ENCODE results near the gene HOMER3. TPM values are rescaled to one million over a fixed set of nuclear protein-coding genes. Genes with fewer than 3 reads are reported as not detected.
"Not testable (repeated sequence)": the region's sequence is repeated elsewhere in the genome, so short reads cannot be mapped to it uniquely, and the experiment has no call there.

HOMER3 gene
- total RNA-seq, 2 experiments from 2014 or later = not detected

DNA sequence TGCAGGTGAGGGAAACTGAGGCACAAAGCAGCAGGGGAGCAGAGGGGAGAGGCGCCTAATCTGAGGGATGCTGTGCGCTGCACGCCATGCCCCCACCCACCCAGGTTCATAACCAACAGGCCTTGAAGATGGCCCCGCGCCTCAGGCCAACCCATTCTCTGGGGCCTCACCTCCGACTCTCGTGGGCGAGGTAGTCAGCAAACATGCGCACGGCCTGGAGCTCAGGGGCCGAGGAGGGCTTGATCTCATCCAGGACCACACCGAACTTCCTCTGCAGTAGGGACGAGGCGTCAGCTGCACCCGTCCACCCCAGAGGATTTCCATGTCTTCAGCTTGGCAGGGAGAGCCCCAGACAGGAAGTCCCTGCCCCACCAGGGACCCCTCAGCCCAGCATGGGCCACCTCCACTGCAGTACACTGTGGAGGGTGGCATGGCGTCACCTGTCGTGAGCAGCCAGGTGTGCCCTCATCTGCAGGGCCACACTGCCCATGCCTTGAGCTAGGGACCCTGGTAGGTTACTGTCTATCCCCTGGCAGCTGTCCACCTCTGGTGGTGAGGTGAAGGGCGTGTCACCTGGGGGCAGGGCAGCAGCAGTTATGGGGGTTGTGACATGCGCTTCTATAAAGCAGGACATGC lies 30.1 kb downstream of the HOMER3 start:
- Mint-ChIP-seq H3K27ac (no peak overlapping the region), H3K4me3 (no peak overlapping the region), H3K9me3 (no peaks in the 10 kb centered on the region), H3K4me1 (peaks cover 7% of the 10 kb centered on the region), H3K27me3 (no peaks in the 10 kb centered on the region), H3K36me3 (ENCODE audit: low read depth) (peaks cover 29% of the 10 kb centered on the region)
- ChIA-PET CTCF (no interaction called here), POLR2A (interaction anchor here (1.0 kb wide), 1 partner anchor 8 kb away, joined by 3 read pairs; the partner anchor contains the start of genes COPE and DDX49)
- DNase-seq = no peak

DNA sequence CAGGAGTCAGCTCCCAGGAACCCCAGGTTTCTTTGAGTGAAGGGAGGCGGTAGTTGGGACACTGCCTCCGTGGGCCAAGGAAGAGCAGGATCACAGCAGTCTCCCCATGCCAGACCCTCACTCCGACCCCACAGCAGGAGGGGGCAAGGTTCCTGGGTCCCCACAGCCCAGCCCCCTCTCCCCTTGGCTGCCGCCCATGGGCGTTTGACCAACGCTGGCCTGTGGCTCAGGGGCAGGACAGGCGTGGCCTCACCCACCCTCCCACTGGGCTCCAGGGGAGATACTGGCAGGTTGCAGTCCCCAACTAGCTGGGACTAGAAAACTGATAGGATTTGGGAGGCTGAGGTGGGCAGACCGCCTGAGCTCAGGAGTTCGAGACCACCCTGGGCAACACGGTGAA lies 31.0 kb downstream of the HOMER3 start:
- POLR2A ChIA-PET = interaction anchor here (1.3 kb wide), 1 partner anchor 9 kb away, joined by 7 read pairs; the partner anchor contains the start of genes COPE and DDX49
- peaks cover 25% of the 10 kb centered on the region for H3K36me3 Mint-ChIP-seq (ENCODE audit: low read depth)

GRCh38 chr19:18908917-18909619 lies 31.9 kb downstream of the HOMER3 start:
- peaks cover 24% of the 10 kb centered on the region for H3K36me3 Mint-ChIP-seq (ENCODE audit: low read depth)
- H3K9me3 Mint-ChIP-seq = no peaks in the 10 kb centered on the region
- CTCF ChIA-PET = interaction anchor here (1.3 kb wide), 1 partner anchor 62 kb away, joined by 3 read pairs; no protein-coding TSS in a partner anchor

More for the DNA sequence above, 31.0 kb downstream of the HOMER3 start:
- no peak overlapping the region for H3K27ac Mint-ChIP-seq
- H3K4me1 Mint-ChIP-seq = peaks cover under 1% of the 10 kb centered on the region
- no peak overlapping the region for H3K4me3 Mint-ChIP-seq
- CTCF ChIA-PET = no interaction called here
- DNase-seq = no peak
- H3K27me3 Mint-ChIP-seq = no peaks in the 10 kb centered on the region
- no peaks in the 10 kb centered on the region for H3K9me3 Mint-ChIP-seq

GRCh38 chr19:18906605-18907519 lies 34.2 kb downstream of the HOMER3 start:
- Mint-ChIP-seq H3K4me1 (no peaks in the 10 kb centered on the region), H3K27me3 (no peaks in the 10 kb centered on the region), H3K4me3 (no peak overlapping the region), H3K27ac (no peak overlapping the region), H3K9me3 (no peaks in the 10 kb centered on the region), H3K36me3 (ENCODE audit: low read depth) (peaks cover 13% of the 10 kb centered on the region)
- ChIA-PET CTCF (no interaction called here), POLR2A (interaction anchor here (0.9 kb wide), 1 partner anchor 11 kb away, joined by 4 read pairs; no protein-coding TSS in a partner anchor)
- DNase-seq = no peak

More at GRCh38 chr19:18908917-18909619, 31.9 kb downstream of the HOMER3 start:
- POLR2A ChIA-PET = interaction anchor here (1.2 to 1.3 kb wide), 2 partner anchors 8 to 10 kb away, joined by 3 to 7 read pairs; partner anchors contain the start of genes COPE and DDX49
- H3K27ac Mint-ChIP-seq = no peak overlapping the region
- no peak overlapping the region for H3K4me3 Mint-ChIP-seq
- no peaks in the 10 kb centered on the region for H3K4me1 Mint-ChIP-seq
- DNase-seq = no peak
- no peaks in the 10 kb centered on the region for H3K27me3 Mint-ChIP-seq

GRCh38 chr19:18905513-18906236 lies 35.3 kb downstream of the HOMER3 start:
- Mint-ChIP-seq H3K27ac (no peak overlapping the region), H3K4me1 (no peaks in the 10 kb centered on the region), H3K36me3 (ENCODE audit: low read depth) (peaks cover 13% of the 10 kb centered on the region), H3K27me3 (no peaks in the 10 kb centered on the region), H3K4me3 (no peak overlapping the region), H3K9me3 (no peaks in the 10 kb centered on the region)
- ChIA-PET CTCF (no interaction called here), POLR2A (interaction anchor here (0.9 kb wide), 1 partner anchor 12 kb away, joined by 4 read pairs; no protein-coding TSS in a partner anchor)
- DNase-seq = no peak

DNA sequence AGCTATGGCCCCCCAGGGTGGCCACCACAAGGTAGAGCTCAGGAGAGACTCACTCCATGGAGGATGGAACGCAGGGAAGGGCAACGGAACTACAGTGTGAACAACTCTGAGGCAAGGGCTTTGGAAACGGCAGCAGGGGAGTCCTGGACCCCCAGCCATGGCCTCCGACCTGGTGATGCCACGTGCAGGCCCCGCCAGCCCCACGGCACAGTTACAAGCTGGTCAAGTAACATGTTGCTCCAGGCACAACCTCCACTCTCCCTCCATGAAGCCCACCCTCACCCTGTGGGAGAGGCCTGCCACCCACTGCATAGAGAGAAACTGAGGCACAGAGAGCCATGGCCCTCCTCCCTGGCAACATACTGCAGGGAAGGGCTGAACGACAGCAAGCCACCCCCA lies 36.0 kb downstream of the HOMER3 start:
- Mint-ChIP-seq H3K4me1 (no peaks in the 10 kb centered on the region), H3K27ac (no peak overlapping the region), H3K36me3 (ENCODE audit: low read depth) (peaks cover 13% of the 10 kb centered on the region), H3K4me3 (no peak overlapping the region), H3K9me3 (no peaks in the 10 kb centered on the region), H3K27me3 (no peaks in the 10 kb centered on the region)
- DNase-seq = no peak
- POLR2A ChIA-PET = no interaction called here
- CTCF ChIA-PET = no interaction called here

- Mint-ChIP-seq H3K36me3 (ENCODE audit: low read depth) (peaks cover 9% of the 10 kb centered on the region), H3K4me3 (no peak overlapping the region), H3K27me3 (no peaks in the 10 kb centered on the region), H3K27ac (no peak overlapping the region), H3K4me1 (no peaks in the 10 kb centered on the region), H3K9me3 (no peaks in the 10 kb centered on the region)
- ChIA-PET CTCF (no interaction called here), POLR2A (no interaction called here)
- no peak for DNase-seq
These were observed 36.5 kb downstream of the HOMER3 start for GRCh38 chr19:18904334-18905057.

GRCh38 chr19:18903156-18904037 lies 37.6 kb downstream of the HOMER3 start:
- Mint-ChIP-seq H3K27ac (no peak overlapping the region), H3K4me1 (no peaks in the 10 kb centered on the region), H3K4me3 (no peak overlapping the region), H3K27me3 (no peaks in the 10 kb centered on the region), H3K9me3 (no peaks in the 10 kb centered on the region), H3K36me3 (ENCODE audit: low read depth) (peaks cover 8% of the 10 kb centered on the region)
- CTCF ChIA-PET = no interaction called here
- DNase-seq = no peak
- POLR2A ChIA-PET = interaction anchor here (1.1 kb wide), 1 partner anchor 16 kb away, joined by 3 read pairs; the partner anchor contains the start of genes COPE and DDX49

DNA sequence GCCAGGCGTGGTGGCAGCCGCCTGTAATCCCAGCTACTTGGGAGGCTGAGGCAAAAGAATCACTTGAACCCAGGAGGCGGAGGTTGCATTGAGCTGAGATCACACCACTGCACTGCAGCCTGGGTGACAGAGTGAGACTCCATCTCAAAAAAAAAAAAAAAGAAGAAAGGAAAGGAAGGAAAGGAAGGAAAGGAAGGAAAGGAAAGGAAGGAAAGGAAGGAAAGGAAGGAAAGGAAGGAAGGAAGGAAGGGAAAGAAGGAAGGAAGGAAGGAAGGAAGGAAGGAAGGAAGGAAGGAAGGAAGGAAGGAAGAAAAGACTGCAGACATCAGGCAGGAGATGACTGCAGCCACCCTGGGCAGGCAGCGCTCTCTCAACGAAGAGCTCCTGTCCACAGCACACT lies 38.5 kb downstream of the HOMER3 start:
- H3K36me3 Mint-ChIP-seq (ENCODE audit: low read depth); H3K27me3 Mint-ChIP-seq; CTCF ChIA-PET; H3K4me3 Mint-ChIP-seq; DNase-seq; H3K4me1 Mint-ChIP-seq; H3K9me3 Mint-ChIP-seq; H3K27ac Mint-ChIP-seq: not testable (repeated sequence)
- POLR2A ChIA-PET = interaction anchor here (1.1 kb wide), 1 partner anchor 17 kb away, joined by 3 read pairs; the partner anchor contains the start of genes COPE and DDX49

GRCh38 chr19:18901491-18901890 lies 39.5 kb downstream of the HOMER3 start:
- Mint-ChIP-seq H3K27me3 (peaks cover 12% of the 10 kb centered on the region), H3K9me3 (no peaks in the 10 kb centered on the region), H3K27ac (no peak overlapping the region), H3K4me1 (peaks cover under 1% of the 10 kb centered on the region), H3K36me3 (ENCODE audit: low read depth) (peaks cover 8% of the 10 kb centered on the region), H3K4me3 (no peak overlapping the region)
- DNase-seq = no peak
- CTCF ChIA-PET = no interaction called here
- POLR2A ChIA-PET = no interaction called here

- Mint-ChIP-seq H3K4me1 (peaks cover 2% of the 10 kb centered on the region), H3K9me3 (no peaks in the 10 kb centered on the region), H3K27me3 (peaks cover 14% of the 10 kb centered on the region), H3K4me3 (no peak overlapping the region), H3K36me3 (ENCODE audit: low read depth) (peaks cover 5% of the 10 kb centered on the region), H3K27ac (no peak overlapping the region)
- CTCF ChIA-PET = no interaction called here
- POLR2A ChIA-PET = no interaction called here
- DNase-seq = no peak
These were observed 40.1 kb downstream of the HOMER3 start for GRCh38 chr19:18900700-18901481.

Measured in activated CD4-positive, alpha-beta memory T cell treated with anti-CD3 and anti-CD28 coated beads, Interleukin-2, amount 10 ng/mL, durations not matched to agents 7 days and 5 days (primary cell).